Measurements from ENCODE around the gene CUL2. TPM values are rescaled to one million over a fixed set of nuclear protein-coding genes. Genes with fewer than 3 reads are reported as not detected.

Gene CUL2
- total and polyA plus RNA-seq, 2 of the 4 experiments (the other 2 are of a cell fraction): 18.9 to 36.6 TPM

- TF ChIP-seq, protein P1, sequence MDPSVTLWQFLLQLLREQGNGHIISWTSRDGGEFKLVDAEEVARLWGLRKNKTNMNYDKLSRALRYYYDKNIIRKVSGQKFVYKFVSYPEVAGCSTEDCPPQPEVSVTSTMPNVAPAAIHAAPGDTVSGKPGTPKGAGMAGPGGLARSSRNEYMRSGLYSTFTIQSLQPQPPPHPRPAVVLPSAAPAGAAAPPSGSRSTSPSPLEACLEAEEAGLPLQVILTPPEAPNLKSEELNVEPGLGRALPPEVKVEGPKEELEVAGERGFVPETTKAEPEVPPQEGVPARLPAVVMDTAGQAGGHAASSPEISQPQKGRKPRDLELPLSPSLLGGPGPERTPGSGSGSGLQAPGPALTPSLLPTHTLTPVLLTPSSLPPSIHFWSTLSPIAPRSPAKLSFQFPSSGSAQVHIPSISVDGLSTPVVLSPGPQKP (IDR thresholded peaks at IDR 0.05; ENCODE audit: borderline replicate concordance, low read depth, low read length): no peak
- no peak for TF ChIP-seq POLR2A (IDR thresholded peaks at IDR 0.05; ENCODE audit: low read depth, low read length)
These were observed 36.0 kb upstream of the CUL2 start (continued) for GRCh38 chr10:35126062-35126529.

DNA sequence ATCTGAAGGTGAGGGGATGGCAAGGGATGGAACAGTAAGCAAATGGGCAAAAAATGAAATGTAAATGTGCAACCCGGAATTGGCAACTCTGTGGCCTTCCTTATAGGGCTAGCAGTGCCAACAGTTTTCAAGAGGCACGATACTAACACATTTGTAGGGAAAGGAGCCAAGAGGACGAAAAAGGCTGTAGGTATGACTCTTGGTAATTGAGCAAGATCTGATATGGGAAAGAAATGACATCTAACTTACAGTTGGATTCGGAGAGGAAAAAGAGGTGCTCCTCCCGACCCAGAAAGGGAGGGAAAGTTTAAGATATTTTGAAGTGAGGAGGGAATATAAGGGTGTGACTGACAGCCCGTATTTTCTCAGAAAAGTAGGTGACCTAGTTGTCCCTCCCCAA lies 34.4 kb upstream of the CUL2 start:
- ChIA-PET CTCF (no interaction called here), POLR2A (ENCODE audit: unreplicated experiment) (no interaction called here)
- BruUV-seq (replicated peaks): no TSS peak
- peak overlapping the region; percentile 18 for H2AK9ac ChIP-seq (replicated peaks; ENCODE audit: low read depth, low read length, poor library complexity)
- no peaks in the 10 kb centered on the region for H3K9me1 ChIP-seq (ENCODE audit: insufficient read depth, low read length)
- no peak overlapping the region for H3K4me3 ChIP-seq (ENCODE audit: insufficient read depth, low read depth, low read length)
- H4K5ac ChIP-seq (ENCODE audit: low read depth, low read length): no peak overlapping the region
- dilution Hi-C loops (cut with HindIII; ENCODE audit: low sequenced_read_pairs, unreplicated experiment) (no loop called here), in situ Hi-C loops (cut with MboI; ENCODE audit: low sequenced_read_pairs) (loop anchor here (5.0 to 25.0 kb wide), 4 partner anchors 93 to 1763 kb away; no protein-coding TSS in a partner anchor), intact Hi-C loops (cut with micrococcal nuclease) (loop anchor here (10.0 kb wide), 2 partner anchors 440 to 1760 kb away; no protein-coding TSS in a partner anchor)
- H3K56ac ChIP-seq (ENCODE audit: extremely low read depth, insufficient read depth, low read length): no peak overlapping the region
- no peak overlapping the region for H3K18ac ChIP-seq (ENCODE audit: low read depth, low read length)
- no peak overlapping the region for H3K14ac ChIP-seq (replicated peaks; ENCODE audit: low read depth, low read length)
- no peak for DNase-seq
- H3K36me3 ChIP-seq (ENCODE audit: control insufficient read depth, insufficient read depth, low read length): no peaks in the 10 kb centered on the region
- no peaks in the 10 kb centered on the region for H3K27me3 ChIP-seq (ENCODE audit: control insufficient read depth, insufficient read depth, low read length)
- no peaks in the 10 kb centered on the region for H3K9me3 ChIP-seq (ENCODE audit: control insufficient read depth, insufficient read depth, low read length)
- ATAC-seq (ENCODE audit: low read depth): no peak
- H3K79me1 ChIP-seq (ENCODE audit: low read depth in 1 of 2, low read length in 2 of 2): peaks cover 6 to 13% of the 10 kb centered on the region in 2 experiments
- H4K91ac ChIP-seq (ENCODE audit: insufficient read depth, low read depth, low read length): no peak overlapping the region
- no peak overlapping the region for H3K4me2 ChIP-seq (ENCODE audit: low read depth, low read length)
- no peak overlapping the region for H2BK120ac ChIP-seq (ENCODE audit: low read depth, low read length)
- no peak overlapping the region for H3K23ac ChIP-seq (ENCODE audit: low read depth, low read length)
- H4K20me1 ChIP-seq (ENCODE audit: insufficient read depth, low read length): no peaks in the 10 kb centered on the region
- peaks cover 4% of the 10 kb centered on the region for H3K4me1 ChIP-seq (ENCODE audit: control insufficient read depth, insufficient read depth, low read length)
- no peak overlapping the region for H2BK5ac ChIP-seq (ENCODE audit: low read depth, low read length, poor library complexity, severe bottlenecking)
- H2BK15ac ChIP-seq (ENCODE audit: low read depth, low read length): no peak overlapping the region
- no peak overlapping the region for H2AFZ ChIP-seq (replicated peaks; ENCODE audit: low read length, poor library complexity)
- H3K27ac ChIP-seq (ENCODE audit: insufficient read depth, low read length): no peak overlapping the region
- 75% methylated on average over 3 of the region's 6 CpGs; no CpG with 5 or more reads in 1 of the 2 experiments for WGBS, 2 experiments (ENCODE audit: extremely low coverage in 2 of 2, insufficient read length in 1 of 2)
- no peak overlapping the region for H3K4ac ChIP-seq (ENCODE audit: low read depth, low read length)
- no peak overlapping the region for H4K8ac ChIP-seq (ENCODE audit: low read depth in 2 of 2, low read length in 2 of 2)
- no peak overlapping the region for H2AK5ac ChIP-seq (ENCODE audit: low read depth, low read length)
- no peak overlapping the region for H2BK20ac ChIP-seq (ENCODE audit: low read depth, low read length)
- no peak overlapping the region for H3K9ac ChIP-seq (ENCODE audit: low read depth, low read length)
- TF ChIP-seq POLR2A (IDR thresholded peaks at IDR 0.05; ENCODE audit: low read depth, low read length) (no peak), CTCF (conservative IDR thresholded peaks at IDR 0.05; ENCODE audit: low read depth, low read length) (no peak), BHLHE40 (IDR thresholded peaks at IDR 0.05; ENCODE audit: low read depth, low read length) (no peak), MAZ (IDR thresholded peaks at IDR 0.05; ENCODE audit: borderline replicate concordance, low read depth, low read length) (no peak), RCOR1 (IDR thresholded peaks at IDR 0.05; ENCODE audit: insufficient replicate concordance, low read length) (no peak), SMC3 (IDR thresholded peaks at IDR 0.05; ENCODE audit: low read depth, low read length) (no peak), MXI1 (IDR thresholded peaks at IDR 0.05; ENCODE audit: borderline replicate concordance, low read depth, low read length) (no peak), RFX5 (IDR thresholded peaks at IDR 0.05; ENCODE audit: low read depth, low read length) (no peak), USF2 (IDR thresholded peaks at IDR 0.05; ENCODE audit: low read depth, low read length) (no peak), CEBPB (IDR thresholded peaks at IDR 0.05; ENCODE audit: low read depth, low read length) (no peak)
- TF ChIP-seq, protein P1 (IDR thresholded peaks at IDR 0.05; ENCODE audit: borderline replicate concordance, low read depth, low read length): no peak

Data from IMR-90 (cell line).